Kasumi-1 (cell line): ENCODE results near the gene REPIN1.
A peak's percentile ranks its signal among the peaks of the same experiment; 100 is the strongest.

Source experiments
- DNase-seq, 2 experiments: peaks; one replicate each; lab custom pipeline; 2025; lab: John Stamatoyannopoulos, UW

Gene REPIN1

DNA sequence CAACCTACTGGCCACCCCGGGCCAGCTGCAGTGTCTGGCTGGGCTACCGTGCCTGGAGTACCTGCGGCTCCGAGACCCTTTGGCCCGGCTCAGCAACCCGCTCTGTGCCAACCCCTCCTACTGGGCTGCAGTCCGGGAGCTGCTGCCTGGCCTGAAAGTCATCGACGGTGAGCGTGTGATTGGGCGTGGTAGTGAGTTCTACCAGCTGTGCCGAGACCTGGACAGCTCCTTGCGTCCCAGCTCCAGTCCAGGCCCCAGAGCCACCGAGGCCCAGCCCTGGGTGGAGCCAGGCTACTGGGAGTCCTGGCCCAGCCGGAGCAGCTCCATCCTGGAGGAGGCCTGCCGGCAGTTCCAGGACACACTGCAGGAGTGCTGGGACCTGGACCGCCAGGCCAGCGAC lies 31.4 kb upstream of the REPIN1 start:
- DNase-seq: no peak

DNA sequence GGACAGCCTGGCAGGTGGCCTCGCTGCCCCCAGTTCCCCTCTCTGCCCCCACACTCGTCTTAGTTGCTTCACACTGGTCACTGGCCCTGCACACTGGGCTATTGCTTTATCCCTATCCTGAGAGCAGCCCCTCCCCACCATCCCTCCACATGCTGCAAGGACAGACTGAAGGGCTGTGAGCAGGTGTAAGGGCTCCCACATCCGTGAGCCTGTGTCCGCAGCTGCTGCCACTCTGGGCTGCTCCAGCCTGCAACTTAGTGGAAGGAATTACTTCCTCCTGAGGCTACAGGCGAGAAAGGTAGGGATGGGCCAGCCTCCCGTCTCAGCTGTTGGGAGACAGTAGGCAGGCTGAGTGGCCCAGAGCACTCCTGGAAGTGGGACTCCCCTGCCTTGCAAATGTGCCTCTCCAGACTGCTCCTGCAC lies 31.0 kb upstream of the REPIN1 start:
- DNase-seq: peak in 1 of 2 experiments; percentile 37

GRCh38 chr7:150338166-150338829 lies 30.3 kb upstream of the REPIN1 start:
- peak in 1 of 2 experiments; percentile 41 for DNase-seq

- no peak for DNase-seq
These were observed 29.2 kb upstream of the REPIN1 start for GRCh38 chr7:150339409-150339809.

GRCh38 chr7:150340024-150340749 lies 28.4 kb upstream of the REPIN1 start:
- no peak for DNase-seq

- DNase-seq: no peak
These were observed 27.8 kb upstream of the REPIN1 start for GRCh38 chr7:150340875-150341262.

GRCh38 chr7:150341263-150342120 lies 27.1 kb upstream of the REPIN1 start, which contains the start of gene RARRES2:
Gene RARRES2 (minus strand): TSS chr7:150341629. CDS start chr7:150340609, 1,020 bp downstream.
- DNase-seq: no peak

GRCh38 chr7:150342121-150342408 lies 26.6 kb upstream of the REPIN1 start:
- DNase-seq: no peak

- DNase-seq: no peak
These were observed 25.4 kb upstream of the REPIN1 start for GRCh38 chr7:150343225-150343624.

DNA sequence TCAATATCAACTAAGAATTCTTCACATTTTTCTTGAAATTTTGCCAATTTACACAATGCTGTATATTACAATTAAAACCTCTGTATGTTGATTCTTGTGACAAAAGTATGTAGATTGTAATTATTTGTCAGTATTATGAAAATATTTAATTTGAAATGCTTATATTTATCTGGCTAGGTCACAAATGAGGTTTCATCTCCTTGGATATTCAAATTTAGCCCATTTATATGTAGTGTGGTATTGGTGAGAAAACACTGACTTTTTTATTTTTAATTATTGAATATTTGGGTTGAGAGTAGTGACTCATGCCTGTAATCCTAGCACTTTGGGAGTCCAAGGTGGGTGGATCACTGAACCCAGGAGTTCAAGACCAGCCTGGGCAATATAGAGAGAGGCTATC lies 24.3 kb upstream of the REPIN1 start:
- no peak for DNase-seq

DNA sequence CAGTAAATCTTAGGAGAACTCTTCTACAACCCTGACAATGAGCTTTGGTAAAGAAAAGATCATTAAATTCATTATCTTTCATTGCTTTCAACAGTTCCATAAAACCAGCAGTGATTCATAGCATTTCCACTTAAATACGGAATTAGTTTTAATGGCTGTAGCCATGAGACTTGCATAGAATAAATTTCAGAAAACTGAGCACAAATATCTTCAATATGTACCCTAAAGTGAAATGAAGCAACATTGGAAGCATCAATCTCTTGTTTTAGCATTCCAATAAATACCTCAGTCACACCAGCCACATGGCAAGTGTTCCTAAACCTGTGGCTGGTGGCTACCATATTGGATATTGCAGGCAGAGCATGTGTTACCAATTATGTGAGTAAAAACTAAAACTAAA lies 23.6 kb upstream of the REPIN1 start:
- DNase-seq: no peak

GRCh38 chr7:150346922-150347321 lies 21.7 kb upstream of the REPIN1 start:
- DNase-seq: no peak

GRCh38 chr7:150351587-150352194 lies 16.9 kb upstream of the REPIN1 start:
- DNase-seq: no peak

DNA sequence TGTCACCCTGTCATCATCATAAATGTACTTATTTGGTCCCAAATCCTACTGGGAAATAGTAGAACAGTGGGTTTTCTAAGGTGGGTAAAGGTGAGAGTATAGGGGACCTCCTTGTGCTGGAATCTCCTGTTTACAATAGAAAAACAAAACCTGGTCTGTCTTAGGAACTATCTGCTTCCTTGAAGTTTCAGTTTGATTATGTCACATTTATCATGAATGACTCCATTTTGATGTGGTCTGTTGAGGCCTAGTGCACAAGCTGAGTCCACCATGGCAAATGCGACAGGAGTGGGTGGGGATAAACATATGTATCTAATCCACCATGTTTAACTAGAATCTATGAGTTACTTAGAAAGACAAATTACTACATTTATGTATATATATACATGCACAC lies 13.0 kb upstream of the REPIN1 start:
- no peak for DNase-seq

- DNase-seq: peak; percentile 55 to 65
These were observed 12.2 kb upstream of the REPIN1 start for GRCh38 chr7:150356265-150356897.

DNA sequence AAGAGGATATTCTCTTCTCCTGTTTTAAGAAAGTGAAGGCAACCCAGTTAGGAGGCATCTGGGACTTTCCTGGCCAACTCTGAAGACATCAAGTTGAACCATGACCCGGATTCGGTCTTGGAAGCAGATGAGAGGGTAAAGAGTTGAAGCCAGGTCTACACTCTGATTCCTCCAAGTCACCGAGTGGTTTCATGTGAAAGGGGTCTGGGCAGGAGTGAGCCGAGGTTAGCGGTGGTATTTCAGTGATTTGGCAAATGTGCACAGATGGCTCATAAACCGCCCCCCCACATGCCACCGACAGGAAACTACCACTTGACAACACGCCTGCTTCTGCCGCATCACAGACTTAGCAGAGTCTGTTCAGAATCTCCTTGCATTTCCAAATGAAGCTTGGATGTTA lies 11.4 kb upstream of the REPIN1 start:
- peak; percentile 61 to 72 for DNase-seq

GRCh38 chr7:150357771-150358427 lies 10.7 kb upstream of the REPIN1 start:
- no peak for DNase-seq

- DNase-seq: no peak
These were observed 10.2 kb upstream of the REPIN1 start for GRCh38 chr7:150358433-150358832.

- DNase-seq: no peak
These were observed 9.5 kb upstream of the REPIN1 start for GRCh38 chr7:150358988-150359621.

DNA sequence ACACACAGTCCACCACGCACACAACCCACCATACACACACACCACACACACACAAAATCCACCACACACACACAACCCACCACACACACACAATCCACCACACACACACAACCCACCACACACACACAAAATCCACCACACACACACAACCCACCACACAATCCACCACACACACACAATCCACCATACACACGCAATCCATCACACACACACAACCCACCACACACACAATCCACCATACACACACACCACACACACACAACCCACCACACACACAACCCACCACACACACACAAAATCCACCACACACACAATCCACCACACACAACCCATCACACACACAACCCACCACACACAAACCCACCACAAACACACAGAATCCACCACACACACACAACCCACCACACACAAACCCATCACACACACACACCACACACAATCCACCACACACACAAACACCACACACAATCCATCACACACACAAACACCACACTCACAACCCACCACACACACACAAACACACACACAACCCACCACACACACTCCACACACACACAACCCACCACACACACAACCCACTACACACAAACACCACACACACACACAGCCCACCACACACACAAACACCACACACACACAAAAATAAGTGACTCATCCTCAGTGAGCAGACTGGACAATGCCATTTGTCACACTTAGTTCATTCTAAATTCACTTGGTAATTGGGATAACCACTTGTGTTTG lies 8.8 kb upstream of the REPIN1 start:
- DNase-seq: no peak
